Activated CD8-positive, alpha-beta T cell treated with anti-CD3 and anti-CD28 coated beads for 36 hours (primary cell): Measurements from ENCODE around the gene GNLY. TPM values are rescaled to one million over a fixed set of nuclear protein-coding genes. Genes with fewer than 3 reads are reported as not detected.

ENCODE experiments used
- ATAC-seq: fragments of 200-7000 bp; cut with Tn5 transposase; one replicate; pipeline ENCODE4 v1.10.0; 2021; ENCODE audit warnings: mild to moderate bottlenecking, moderate library complexity
- CTCF ChIA-PET: fragments of 350-600 bp; sonication (Branson Sonifier 250); formaldehyde crosslinking; loops from one replicate; lab custom pipeline; 2021; ENCODE audit warnings: antibody characterized with exemption; lab: Charles Lee
- POLR2A ChIA-PET: fragments of 350-600 bp; sonication (Branson Sonifier 250); formaldehyde crosslinking; loops from one replicate; lab custom pipeline; 2021; ENCODE audit warnings: antibody characterized with exemption; lab: Charles Lee
- DNase-seq: peaks from one replicate; pipeline ENCODE4 v3.0.0-alpha.2; 2020
- H3K27ac Mint-ChIP-seq: one replicate; pipeline ENCODE4 v1.8.0; 2021; ENCODE audit warnings: mild to moderate bottlenecking, mixed read lengths
- H3K27me3 Mint-ChIP-seq: one replicate; pipeline ENCODE4 v1.8.0; 2021; ENCODE audit warnings: mixed read lengths
- H3K36me3 Mint-ChIP-seq: one replicate; pipeline ENCODE4 v1.8.0; 2021; ENCODE audit warnings: low read depth, mixed read lengths
- H3K4me1 Mint-ChIP-seq: one replicate; pipeline ENCODE4 v1.8.0; 2021; ENCODE audit warnings: low read depth, mixed read lengths
- H3K4me3 Mint-ChIP-seq: one replicate; pipeline ENCODE4 v1.8.0; 2021; ENCODE audit warnings: mild to moderate bottlenecking, moderate library complexity, mixed read lengths
- H3K9me3 Mint-ChIP-seq: one replicate; pipeline ENCODE4 v1.8.0; 2021; ENCODE audit warnings: mixed read lengths
- CTCF ChIP-seq: fragments of 200-600 bp; IDR thresholded peaks from one replicate; pipeline ENCODE4 v1.8.0; 2022; ENCODE audit warnings: antibody characterized with exemption, mild to moderate bottlenecking
- intact Hi-C: fragments of 100-400 bp; cut with micrococcal nuclease; formaldehyde crosslinking; loops from one replicate; pipeline ENCODE4 v1.10.0; 2022
- total RNA-seq, 2 experiments: library from RNA; stranded (reverse); gene quantifications; one replicate each; pipeline ENCODE4 v1.2.3, GENCODE V29; 2021

The GNLY gene
- total RNA-seq, 2 experiments from 2014 or later, result 46.7 to 52.6 TPM

GRCh38 chr2:85717308-85718008 is 23.3 kb downstream of the GNLY start:
- intact Hi-C loops, result no loop called here
- no peaks in the 10 kb centered on the region for H3K9me3 Mint-ChIP-seq
- H3K36me3 Mint-ChIP-seq, result no peaks in the 10 kb centered on the region
- H3K27ac Mint-ChIP-seq, result no peak overlapping the region
- POLR2A ChIA-PET, result no interaction called here
- TF ChIP-seq CTCF, result no peak
- H3K27me3 Mint-ChIP-seq, result no peaks in the 10 kb centered on the region
- H3K4me1 Mint-ChIP-seq, result peaks cover 4% of the 10 kb centered on the region
- DNase-seq (no peak), ATAC-seq (no peak)
- CTCF ChIA-PET, result interaction anchor here (3.2 to 3.3 kb wide), 2 partner anchors 10 to 97 kb away, joined by 14 read pairs; no protein-coding TSS in a partner anchor
- no peak overlapping the region for H3K4me3 Mint-ChIP-seq

GRCh38 chr2:85718009-85718391 is 23.8 kb downstream of the GNLY start:
- Mint-ChIP-seq H3K9me3 (no peaks in the 10 kb centered on the region), H3K36me3 (no peaks in the 10 kb centered on the region), H3K4me3 (no peak overlapping the region), H3K27me3 (no peaks in the 10 kb centered on the region), H3K27ac (no peak overlapping the region), H3K4me1 (peaks cover 4% of the 10 kb centered on the region)
- DNase-seq (no peak), ATAC-seq (no peak)
- ChIA-PET CTCF (interaction anchor here (1.7 to 4.0 kb wide), 4 partner anchors 11 to 96 kb away, joined by 10 to 36 read pairs (median 14); no protein-coding TSS in a partner anchor), POLR2A (no interaction called here)
- no peak for TF ChIP-seq CTCF
- intact Hi-C loops, result no loop called here

GRCh38 chr2:85718885-85719492 is 24.8 kb downstream of the GNLY start:
- POLR2A ChIA-PET, result interaction anchor here (1.3 kb wide), 1 partner anchor 22 kb away, joined by 5 read pairs; no protein-coding TSS in a partner anchor
- DNase-seq (no peak), ATAC-seq (no peak)
- Mint-ChIP-seq H3K27me3 (no peaks in the 10 kb centered on the region), H3K4me3 (no peak overlapping the region), H3K27ac (no peak overlapping the region), H3K9me3 (no peaks in the 10 kb centered on the region), H3K4me1 (peaks cover 4% of the 10 kb centered on the region), H3K36me3 (no peaks in the 10 kb centered on the region)
- CTCF ChIA-PET, result interaction anchor here (0.9 to 4.0 kb wide), 8 partner anchors 10 to 95 kb away, joined by 3 to 36 read pairs (median 6); no protein-coding TSS in a partner anchor
- intact Hi-C loops, result no loop called here
- TF ChIP-seq CTCF, result no peak

GRCh38 chr2:85719609-85720240 is 25.6 kb downstream of the GNLY start:
- ChIA-PET POLR2A (interaction anchor here (1.3 kb wide), 1 partner anchor 21 kb away, joined by 5 read pairs; no protein-coding TSS in a partner anchor), CTCF (interaction anchor here (0.9 to 4.0 kb wide), 9 partner anchors 10 to 94 kb away, joined by 3 to 36 read pairs (median 5); no protein-coding TSS in a partner anchor)
- no peak overlapping the region for H3K27ac Mint-ChIP-seq
- ATAC-seq (no peak), DNase-seq (no peak)
- TF ChIP-seq CTCF, result no peak
- H3K36me3 Mint-ChIP-seq, result no peaks in the 10 kb centered on the region
- intact Hi-C loops, result no loop called here
- H3K27me3 Mint-ChIP-seq, result no peaks in the 10 kb centered on the region
- H3K4me3 Mint-ChIP-seq, result no peak overlapping the region
- H3K4me1 Mint-ChIP-seq, result peaks cover 2% of the 10 kb centered on the region
- no peaks in the 10 kb centered on the region for H3K9me3 Mint-ChIP-seq
